Amygdala (tissue), 56 donors: ENCODE measurements around the gene NCAM1.

Experiments used
- DNase-seq, 56 donors: peaks; one replicate each; lab custom pipeline; 2025; lab: John Stamatoyannopoulos, UW

NCAM1 gene

GRCh38 chr11:113241636-113242054 is 280.4 kb downstream of the NCAM1 start:
- no peak for DNase-seq

DNA sequence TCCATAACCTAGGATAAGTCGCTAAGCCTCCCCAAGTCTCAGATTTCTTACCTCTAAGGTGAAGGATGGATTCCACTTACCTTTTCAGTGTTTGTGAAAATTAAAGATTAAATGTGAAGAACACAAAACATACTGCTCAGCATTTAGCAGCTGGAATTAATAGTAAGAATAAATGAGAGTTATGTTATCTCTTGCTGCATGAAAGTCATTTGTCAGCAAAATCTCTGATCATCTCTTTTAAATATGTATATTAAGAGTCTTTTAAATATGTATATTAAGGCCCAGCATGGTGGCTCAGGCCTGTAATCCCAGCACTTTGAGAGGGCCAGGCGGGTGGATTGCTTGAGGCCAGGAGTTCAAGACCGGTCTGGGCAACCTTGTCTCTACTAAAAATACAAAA is 280.8 kb downstream of the NCAM1 start:
- no peak for DNase-seq

DNA sequence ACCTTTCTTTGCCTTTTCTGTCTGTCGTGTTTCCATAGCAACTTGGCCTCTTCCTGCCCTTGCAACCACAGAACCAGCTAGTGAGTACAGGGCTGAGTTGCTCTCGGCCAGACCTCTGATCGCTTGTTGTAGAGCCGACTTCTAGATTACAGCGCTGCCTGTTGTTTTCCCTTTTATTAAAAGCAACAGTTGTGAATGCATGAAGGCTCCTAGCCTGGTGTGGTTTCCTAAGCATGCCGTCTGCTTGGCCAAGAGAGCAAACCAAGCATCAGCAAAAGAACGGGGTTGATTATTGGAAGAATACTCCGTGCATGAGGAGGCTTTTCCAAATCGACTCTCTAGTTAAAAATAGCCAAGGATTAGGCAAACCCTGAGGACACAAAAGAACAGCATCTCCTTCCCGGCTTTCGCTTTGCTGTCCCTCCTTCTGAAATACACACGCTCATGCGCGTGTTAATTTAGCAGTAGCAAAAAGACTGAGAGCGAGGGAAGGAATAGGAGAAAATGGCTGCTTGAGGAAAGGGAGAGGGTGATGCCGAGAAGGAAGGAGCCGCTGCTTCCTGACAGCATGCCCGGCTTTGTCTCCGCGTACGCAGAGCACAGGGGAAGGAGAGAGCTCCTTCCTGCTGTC is 281.7 kb downstream of the NCAM1 start:
- peak in 30 of 56 donors; percentile 14 to 79 (median 44) for DNase-seq

DNA sequence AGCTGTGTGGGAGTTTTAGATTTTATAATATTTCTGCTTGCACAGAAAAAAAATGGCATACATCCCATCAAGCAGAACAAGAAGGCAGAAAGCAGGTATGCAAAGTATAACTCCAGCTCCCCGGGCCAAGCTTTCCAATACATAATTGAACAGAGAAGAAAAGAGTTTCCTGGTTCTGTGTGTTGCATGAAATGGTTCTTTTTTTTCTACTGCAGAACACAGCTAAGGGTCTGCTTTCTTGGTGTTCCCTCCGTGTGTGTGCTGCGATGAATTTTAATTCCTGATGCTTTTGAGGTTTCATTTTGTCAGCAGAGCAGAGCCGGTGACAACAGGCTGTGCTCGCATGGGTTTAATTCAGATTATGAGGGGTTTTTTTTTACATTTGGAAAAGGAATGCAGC is 282.5 kb downstream of the NCAM1 start:
- DNase-seq, result peak in 1 of 56 donors; percentile 17

- no peak for DNase-seq
Observed at GRCh38 chr11:113245216-113245615, 284.0 kb downstream of the NCAM1 start.

GRCh38 chr11:113247221-113247620 is 286.0 kb downstream of the NCAM1 start:
- DNase-seq, result no peak

DNA sequence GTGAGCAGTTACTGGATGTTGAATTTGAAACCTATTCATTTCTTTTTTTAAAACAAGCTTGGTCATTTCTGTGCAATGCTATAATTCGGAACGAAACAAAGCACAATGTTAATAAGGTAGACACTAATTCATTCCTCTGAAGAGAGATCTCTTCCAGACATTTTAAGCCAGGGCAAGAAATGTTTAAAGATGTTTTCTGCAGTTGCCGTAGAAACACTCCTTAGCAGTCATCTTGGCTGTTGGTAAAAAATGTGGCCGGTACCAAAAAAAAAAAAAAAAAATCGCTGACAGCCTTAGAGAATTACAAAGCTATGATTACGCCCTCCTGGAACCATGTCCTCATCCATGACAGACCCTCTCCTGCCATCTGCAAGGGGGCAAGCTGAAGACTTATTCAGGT is 286.7 kb downstream of the NCAM1 start:
- no peak for DNase-seq

GRCh38 chr11:113248702-113249490 is 287.7 kb downstream of the NCAM1 start:
- no peak for DNase-seq

DNA sequence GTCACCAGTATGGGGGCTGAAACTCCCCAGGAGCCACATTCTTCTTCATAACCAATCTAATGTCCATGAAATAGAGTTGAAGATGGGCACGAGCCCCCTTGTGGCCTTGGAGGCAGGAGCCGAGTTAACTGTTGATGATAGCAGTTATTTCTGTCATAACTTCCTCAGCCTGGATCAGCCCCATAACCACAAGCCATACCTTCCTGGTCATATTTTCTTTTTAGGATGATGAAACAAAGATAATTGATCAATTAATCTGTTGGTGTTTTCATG is 288.2 kb downstream of the NCAM1 start:
- DNase-seq, result peak in 4 of 56 donors; percentile 16 to 56 (median 25)

DNA sequence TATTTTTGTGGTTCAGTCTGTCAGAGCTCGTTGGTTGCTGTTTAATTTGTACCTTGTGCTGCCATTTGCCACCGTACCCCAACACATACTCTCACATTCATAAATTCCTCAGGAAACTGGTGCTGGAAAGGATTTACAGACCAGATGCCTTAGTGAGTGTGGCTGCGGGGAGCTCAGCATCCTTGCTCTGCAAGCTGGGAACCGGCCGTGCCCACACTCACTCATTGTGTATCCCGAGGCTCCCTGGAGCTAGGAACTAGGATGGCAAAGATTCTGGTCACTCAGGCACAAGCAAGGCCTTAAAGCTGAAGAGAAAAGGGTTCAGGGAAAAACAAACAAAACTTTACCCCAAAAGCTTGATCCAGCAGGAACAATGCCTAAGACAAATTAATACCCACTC is 288.6 kb downstream of the NCAM1 start:
- DNase-seq, result no peak

GRCh38 chr11:113251281-113251680 is 290.1 kb downstream of the NCAM1 start:
- no peak for DNase-seq

GRCh38 chr11:113253406-113253805 is 292.2 kb downstream of the NCAM1 start:
- no peak for DNase-seq

DNA sequence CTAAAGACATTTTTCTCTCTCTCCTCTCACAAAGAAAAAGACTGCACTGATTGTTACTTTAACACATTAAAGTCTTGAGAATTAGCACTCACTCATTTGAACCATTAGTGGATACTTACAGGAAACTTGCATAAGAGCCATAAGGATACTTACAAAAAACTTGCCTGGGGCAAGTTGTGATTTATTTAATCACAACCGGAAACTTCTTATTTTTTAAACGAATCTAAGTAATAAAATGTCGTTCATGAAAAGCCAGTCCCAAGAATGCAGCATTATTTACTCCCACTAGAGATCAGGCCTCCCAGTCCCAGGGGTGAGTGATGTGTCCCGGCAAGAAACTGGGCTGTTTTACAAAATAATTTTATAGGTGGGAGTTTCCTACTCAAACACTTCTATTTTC is 293.9 kb downstream of the NCAM1 start:
- DNase-seq, result no peak

DNA sequence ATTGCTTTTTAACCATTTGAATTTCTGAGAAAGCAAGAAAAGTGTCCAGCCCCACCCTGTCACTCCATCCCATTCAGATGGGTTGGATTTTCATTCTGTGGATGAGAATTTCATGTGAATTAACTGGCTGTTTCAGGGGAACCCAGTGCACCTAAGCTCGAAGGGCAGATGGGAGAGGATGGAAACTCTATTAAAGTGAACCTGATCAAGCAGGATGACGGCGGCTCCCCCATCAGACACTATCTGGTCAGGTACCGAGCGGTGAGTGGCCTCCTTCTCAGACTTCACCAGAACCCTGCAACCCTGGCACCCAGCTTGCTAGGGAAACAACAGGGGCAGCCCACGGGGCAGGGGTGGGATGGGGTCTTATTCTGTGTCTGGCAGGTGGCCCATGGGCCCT is 294.5 kb downstream of the NCAM1 start:
- DNase-seq, result no peak

- DNase-seq, result no peak
Observed at GRCh38 chr11:113256431-113257202, 295.4 kb downstream of the NCAM1 start.

DNA sequence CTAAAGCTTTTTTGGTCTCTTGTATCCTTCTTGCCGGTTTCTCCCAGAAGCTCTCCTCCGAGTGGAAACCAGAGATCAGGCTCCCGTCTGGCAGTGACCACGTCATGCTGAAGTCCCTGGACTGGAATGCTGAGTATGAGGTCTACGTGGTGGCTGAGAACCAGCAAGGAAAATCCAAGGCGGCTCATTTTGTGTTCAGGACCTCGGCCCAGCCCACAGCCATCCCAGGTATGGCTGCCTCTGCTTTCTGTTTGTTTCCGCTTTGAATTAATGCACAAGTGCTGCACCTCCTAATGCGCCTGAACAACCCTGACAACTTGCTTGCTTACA is 298.8 kb downstream of the NCAM1 start:
- no peak for DNase-seq

- DNase-seq, result no peak
Observed at GRCh38 chr11:113260541-113260940, 299.3 kb downstream of the NCAM1 start.

GRCh38 chr11:113261709-113262475 is 300.7 kb downstream of the NCAM1 start:
- DNase-seq, result peak in 2 of 56 donors; percentile 15 to 36

GRCh38 chr11:113262594-113262993 is 301.4 kb downstream of the NCAM1 start:
- no peak for DNase-seq

- DNase-seq, result no peak
Observed at GRCh38 chr11:113263458-113264259, 302.4 kb downstream of the NCAM1 start.
